Measurements from ENCODE around the gene KDM3B. TPM values are rescaled to one million over a fixed set of nuclear protein-coding genes. Genes with fewer than 3 reads are reported as not detected.

Gene KDM3B
- polyA plus RNA-seq, 2 of the 4 experiments (the other 2 are of a cell fraction): 38.1 to 52.5 TPM

GRCh38 chr5:138336952-138337684, 15.4 kb upstream of the KDM3B start (continued):
- no peak for TF ChIP-seq REST (IDR thresholded peaks at IDR 0.05)
- TF ChIP-seq CTCF (IDR thresholded peaks at IDR 0.05): no peak
- TF ChIP-seq PBX3 (IDR thresholded peaks at IDR 0.05): no peak
- TF ChIP-seq EHMT2 (IDR thresholded peaks at IDR 0.05; ENCODE audit: low read depth): no peak
- no peak for TF ChIP-seq BHLHE40 (IDR thresholded peaks at IDR 0.05; ENCODE audit: low read depth, low read length)
- TF ChIP-seq SREBF2 (IDR thresholded peaks at IDR 0.05): no peak
- TF ChIP-seq CHD4 (IDR thresholded peaks at IDR 0.05; ENCODE audit: borderline replicate concordance): no peak
- TF ChIP-seq POLR2A (IDR thresholded peaks at IDR 0.05; ENCODE audit: low read length): no peak
- no peak for TF ChIP-seq NR3C1 (IDR thresholded peaks at IDR 0.05)
- TF ChIP-seq CBX8 (IDR thresholded peaks at IDR 0.05): no peak
- TF ChIP-seq ZNF302 (CRISPR knock-in tag; IDR thresholded peaks at IDR 0.05): no peak
- TF ChIP-seq KDM1A (IDR thresholded peaks at IDR 0.05; ENCODE audit: low read depth): no peak
- TF ChIP-seq BCL3 (IDR thresholded peaks at IDR 0.05): 0 out of 3 replicates have a peak, but pooled peaks have one; percentile 34
- TF ChIP-seq HOXA7 (CRISPR knock-in tag; IDR thresholded peaks at IDR 0.05): no peak
- no peak for TF ChIP-seq GATA3 (IDR thresholded peaks at IDR 0.05; ENCODE audit: borderline replicate concordance)
- no peak for TF ChIP-seq SMC3 (IDR thresholded peaks at IDR 0.05)
- no peak for TF ChIP-seq HDAC2 (IDR thresholded peaks at IDR 0.05)
- no peak for TF ChIP-seq HEYL (CRISPR knock-in tag; IDR thresholded peaks at IDR 0.05)
- TF ChIP-seq USF2 (IDR thresholded peaks at IDR 0.05): no peak
- TF ChIP-seq ELK1 (IDR thresholded peaks at IDR 0.05; ENCODE audit: low read depth, low read length): no peak
- no peak for TF ChIP-seq JUNB (IDR thresholded peaks at IDR 0.05)
- TF ChIP-seq NPAS2 (CRISPR knock-in tag; IDR thresholded peaks at IDR 0.05; ENCODE audit: borderline replicate concordance): no peak
- TF ChIP-seq FOXS1 (CRISPR knock-in tag; IDR thresholded peaks at IDR 0.05): no peak
- no peak for TF ChIP-seq ZC3H11A (IDR thresholded peaks at IDR 0.05)
- no peak for TF ChIP-seq HOXB13 (CRISPR knock-in tag; IDR thresholded peaks at IDR 0.05; ENCODE audit: low read depth)
- TF ChIP-seq TP53 (CRISPR knock-in tag; IDR thresholded peaks at IDR 0.05): no peak
- TF ChIP-seq MAX (IDR thresholded peaks at IDR 0.05): no peak
- TF ChIP-seq CHD2 (IDR thresholded peaks at IDR 0.05; ENCODE audit: low read length, partially characterized antibody): peak; percentile 68
- 0 out of 2 replicates have a peak, but pooled peaks have one; percentile 60 for TF ChIP-seq MAZ (IDR thresholded peaks at IDR 0.05; ENCODE audit: borderline replicate concordance, low read depth, low read length)
- no peak for TF ChIP-seq HES2 (IDR thresholded peaks at IDR 0.05)
- no peak for TF ChIP-seq ZFP36 (IDR thresholded peaks at IDR 0.05; ENCODE audit: borderline replicate concordance, partially characterized antibody)
- TF ChIP-seq RFX5 (IDR thresholded peaks at IDR 0.05): no peak
- no peak for TF ChIP-seq MYC (IDR thresholded peaks at IDR 0.05; ENCODE audit: borderline replicate concordance, low read length)
- no peak for TF ChIP-seq ESRRA (IDR thresholded peaks at IDR 0.05; ENCODE audit: borderline replicate concordance, low read length)
